ENCODE measurements around the gene TMEM156.

TMEM156 gene

GRCh38 chr4:39024311-39024865 lies 7.8 kb downstream of the TMEM156 start:
- no peak overlapping the region for H3K4me3 ChIP-seq (ENCODE audit: low read length)
- no peak overlapping the region for H3K27ac ChIP-seq (ENCODE audit: low read length)
- peaks cover 21% of the 10 kb centered on the region for H3K4me1 ChIP-seq (ENCODE audit: low read length)
- peaks cover 59% of the 10 kb centered on the region for H3K36me3 ChIP-seq (replicated peaks; ENCODE audit: low read depth, low read length)
- no peaks in the 10 kb centered on the region; the same call in none of the 2 replicates for H3K9me3 ChIP-seq (ENCODE audit: insufficient read depth, low read length)
- no peaks in the 10 kb centered on the region for H4K20me1 ChIP-seq (ENCODE audit: insufficient read depth, low read length)
- no peaks in the 10 kb centered on the region for H3K27me3 ChIP-seq (ENCODE audit: low read depth, low read length)
- peaks cover 76% of the 10 kb centered on the region for H3K79me2 ChIP-seq (ENCODE audit: low read length)
- no peak overlapping the region for H2AFZ ChIP-seq (ENCODE audit: low read depth, low read length)
- H3K4me2 ChIP-seq (ENCODE audit: low read length) = no peak overlapping the region
- TF ChIP-seq CTCF (IDR thresholded peaks at IDR 0.05; ENCODE audit: low read depth, low read length) = no peak
- no peak for TF ChIP-seq EZH2phosphoT487 (IDR thresholded peaks at IDR 0.05; ENCODE audit: low read depth)
- no peak overlapping the region for H3K9ac ChIP-seq (ENCODE audit: low read length)

GRCh38 chr4:39023059-39023458 lies 9.2 kb downstream of the TMEM156 start:
- Histone ChIP-seq H3K36me3 (replicated peaks; ENCODE audit: low read depth, low read length) (peaks cover 54% of the 10 kb centered on the region), H3K4me1 (ENCODE audit: low read length) (peaks cover 12% of the 10 kb centered on the region), H3K4me3 (ENCODE audit: low read length) (no peak overlapping the region), H3K27me3 (ENCODE audit: low read depth, low read length) (no peaks in the 10 kb centered on the region), H4K20me1 (ENCODE audit: insufficient read depth, low read length) (no peaks in the 10 kb centered on the region), H3K79me2 (ENCODE audit: low read length) (peaks cover 63% of the 10 kb centered on the region), H3K27ac (ENCODE audit: low read length) (no peak overlapping the region), H3K9ac (ENCODE audit: low read length) (no peak overlapping the region), H2AFZ (ENCODE audit: low read depth, low read length) (no peak overlapping the region), H3K4me2 (ENCODE audit: low read length) (no peak overlapping the region), H3K9me3 (ENCODE audit: insufficient read depth, low read length) (no peaks in the 10 kb centered on the region; the same call in none of the 2 replicates)
- no peak for TF ChIP-seq CTCF (IDR thresholded peaks at IDR 0.05; ENCODE audit: low read depth, low read length)
- no peak for TF ChIP-seq EZH2phosphoT487 (IDR thresholded peaks at IDR 0.05; ENCODE audit: low read depth)

- Histone ChIP-seq H4K20me1 (ENCODE audit: insufficient read depth, low read length) (no peaks in the 10 kb centered on the region), H2AFZ (ENCODE audit: low read depth, low read length) (no peak overlapping the region), H3K36me3 (replicated peaks; ENCODE audit: low read depth, low read length) (peaks cover 58% of the 10 kb centered on the region), H3K27me3 (ENCODE audit: low read depth, low read length) (no peaks in the 10 kb centered on the region), H3K4me1 (ENCODE audit: low read length) (peaks cover 4% of the 10 kb centered on the region), H3K27ac (ENCODE audit: low read length) (no peak overlapping the region), H3K79me2 (ENCODE audit: low read length) (peaks cover 55% of the 10 kb centered on the region), H3K4me3 (ENCODE audit: low read length) (no peak overlapping the region), H3K9me3 (ENCODE audit: insufficient read depth, low read length) (no peaks in the 10 kb centered on the region; the same call in none of the 2 replicates), H3K9ac (ENCODE audit: low read length) (no peak overlapping the region), H3K4me2 (ENCODE audit: low read length) (no peak overlapping the region)
- TF ChIP-seq EZH2phosphoT487 (IDR thresholded peaks at IDR 0.05; ENCODE audit: low read depth) (no peak), CTCF (IDR thresholded peaks at IDR 0.05; ENCODE audit: low read depth, low read length) (no peak)
These were observed 10.0 kb downstream of the TMEM156 start for GRCh38 chr4:39022241-39022640.

GRCh38 chr4:39021631-39022030 lies 10.6 kb downstream of the TMEM156 start:
- peaks cover 54% of the 10 kb centered on the region for H3K36me3 ChIP-seq (replicated peaks; ENCODE audit: low read depth, low read length)
- H3K27me3 ChIP-seq (ENCODE audit: low read depth, low read length) = no peaks in the 10 kb centered on the region
- H3K4me2 ChIP-seq (ENCODE audit: low read length) = no peak overlapping the region
- TF ChIP-seq CTCF (IDR thresholded peaks at IDR 0.05; ENCODE audit: low read depth, low read length) = no peak
- no peak for TF ChIP-seq EZH2phosphoT487 (IDR thresholded peaks at IDR 0.05; ENCODE audit: low read depth)
- H3K79me2 ChIP-seq (ENCODE audit: low read length) = peaks cover 49% of the 10 kb centered on the region
- no peak overlapping the region for H3K9ac ChIP-seq (ENCODE audit: low read length)
- no peaks in the 10 kb centered on the region; the same call in none of the 2 replicates for H3K9me3 ChIP-seq (ENCODE audit: insufficient read depth, low read length)
- no peaks in the 10 kb centered on the region for H4K20me1 ChIP-seq (ENCODE audit: insufficient read depth, low read length)
- H2AFZ ChIP-seq (ENCODE audit: low read depth, low read length) = no peak overlapping the region
- H3K4me3 ChIP-seq (ENCODE audit: low read length) = no peak overlapping the region
- H3K27ac ChIP-seq (ENCODE audit: low read length) = no peak overlapping the region
- H3K4me1 ChIP-seq (ENCODE audit: low read length) = no peaks in the 10 kb centered on the region
